Nephron (organoid): ENCODE measurements around the gene JMY.
A peak's percentile ranks its signal among the peaks of the same experiment; 100 is the strongest.

ENCODE experiments used
- H3K27ac Mint-ChIP-seq, 3 experiments: 2 replicates each; pipeline ENCODE4 v1.8.0; 2020; ENCODE audit warnings: mixed read lengths in 3 of 3, mild to moderate bottlenecking in 2 of 3, moderate library complexity in 1 of 3
- H3K27me3 Mint-ChIP-seq: 2 replicates; pipeline ENCODE4 v1.8.0; 2021; ENCODE audit warnings: low read depth, mild to moderate bottlenecking, moderate library complexity, mixed read lengths
- H3K36me3 Mint-ChIP-seq: 2 replicates; pipeline ENCODE4 v1.8.0; 2020; ENCODE audit warnings: low read depth, mixed read lengths
- H3K4me1 Mint-ChIP-seq: 2 replicates; pipeline ENCODE4 v1.8.0; 2020; ENCODE audit warnings: mixed read lengths
- H3K4me3 Mint-ChIP-seq, 3 experiments: 2 replicates each; pipeline ENCODE4 v1.8.0; 2020; ENCODE audit warnings: mild to moderate bottlenecking in 3 of 3, mixed read lengths in 3 of 3, moderate library complexity in 2 of 3
- H3K9me3 Mint-ChIP-seq: 2 replicates; pipeline ENCODE4 v1.8.0; 2020; ENCODE audit warnings: mixed read lengths
- TF ChIP-seq, protein P1 (sequence below), 3 experiments: fragments of 200-600 bp; sonication (generic); IDR thresholded peaks; one replicate each; pipeline ENCODE4 v1.5.0; 2021; ENCODE audit warnings: antibody characterized with exemption in 3 of 3; ENCODE audit not compliant: unreplicated experiment in 3 of 3

JMY gene

DNA sequence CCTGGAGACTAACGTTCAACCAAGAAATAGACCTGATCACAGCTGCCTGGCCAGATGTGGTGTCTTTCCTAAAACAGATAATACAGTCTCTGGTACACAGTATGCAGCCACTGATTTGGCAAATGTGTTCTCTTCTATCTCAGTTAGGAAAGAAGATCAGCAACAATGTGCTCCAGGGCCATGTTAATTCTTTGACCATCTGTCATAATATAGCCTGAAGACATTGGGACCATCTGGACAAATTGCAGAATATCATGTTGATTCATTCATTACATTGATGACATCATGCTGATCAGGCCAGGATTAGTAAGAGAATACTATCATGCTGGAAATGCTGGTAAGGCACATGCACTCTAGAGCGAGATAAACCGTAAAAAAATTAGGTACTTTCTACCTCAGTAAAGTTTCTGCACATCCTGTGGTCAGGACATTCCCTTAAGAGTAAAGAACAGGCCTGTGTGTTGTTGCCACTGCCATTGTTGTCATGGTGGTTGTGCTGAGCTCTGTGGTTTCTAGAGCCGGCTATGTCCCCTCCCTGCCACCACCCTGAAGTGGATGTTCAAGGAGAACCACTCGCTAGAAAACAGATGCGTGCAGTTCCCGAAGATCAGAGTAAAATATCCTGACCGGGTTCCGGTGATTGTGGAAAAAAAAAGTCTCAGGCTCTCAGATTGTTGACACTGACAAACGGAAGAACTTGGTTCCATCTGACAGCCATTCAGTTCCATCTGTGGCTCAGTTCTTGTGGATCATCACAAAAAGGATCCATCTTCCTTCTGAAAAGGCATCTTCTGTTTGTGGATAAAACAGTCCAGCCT lies 6.4 kb upstream of the JMY start:
- TF ChIP-seq, protein P1, sequence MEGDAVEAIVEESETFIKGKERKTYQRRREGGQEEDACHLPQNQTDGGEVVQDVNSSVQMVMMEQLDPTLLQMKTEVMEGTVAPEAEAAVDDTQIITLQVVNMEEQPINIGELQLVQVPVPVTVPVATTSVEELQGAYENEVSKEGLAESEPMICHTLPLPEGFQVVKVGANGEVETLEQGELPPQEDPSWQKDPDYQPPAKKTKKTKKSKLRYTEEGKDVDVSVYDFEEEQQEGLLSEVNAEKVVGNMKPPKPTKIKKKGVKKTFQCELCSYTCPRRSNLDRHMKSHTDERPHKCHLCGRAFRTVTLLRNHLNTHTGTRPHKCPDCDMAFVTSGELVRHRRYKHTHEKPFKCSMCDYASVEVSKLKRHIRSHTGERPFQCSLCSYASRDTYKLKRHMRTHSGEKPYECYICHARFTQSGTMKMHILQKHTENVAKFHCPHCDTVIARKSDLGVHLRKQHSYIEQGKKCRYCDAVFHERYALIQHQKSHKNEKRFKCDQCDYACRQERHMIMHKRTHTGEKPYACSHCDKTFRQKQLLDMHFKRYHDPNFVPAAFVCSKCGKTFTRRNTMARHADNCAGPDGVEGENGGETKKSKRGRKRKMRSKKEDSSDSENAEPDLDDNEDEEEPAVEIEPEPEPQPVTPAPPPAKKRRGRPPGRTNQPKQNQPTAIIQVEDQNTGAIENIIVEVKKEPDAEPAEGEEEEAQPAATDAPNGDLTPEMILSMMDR (IDR thresholded peaks at IDR 0.05; ENCODE audit: unreplicated experiment in 3 of 3) = no peak
- H3K27ac Mint-ChIP-seq = no peak overlapping the region
- H3K4me3 Mint-ChIP-seq = no peak overlapping the region
- no peaks in the 10 kb centered on the region for H3K9me3 Mint-ChIP-seq
- H3K4me1 Mint-ChIP-seq = no peaks in the 10 kb centered on the region
- no peaks in the 10 kb centered on the region for H3K36me3 Mint-ChIP-seq
- H3K27me3 Mint-ChIP-seq = peaks cover 3% of the 10 kb centered on the region

DNA sequence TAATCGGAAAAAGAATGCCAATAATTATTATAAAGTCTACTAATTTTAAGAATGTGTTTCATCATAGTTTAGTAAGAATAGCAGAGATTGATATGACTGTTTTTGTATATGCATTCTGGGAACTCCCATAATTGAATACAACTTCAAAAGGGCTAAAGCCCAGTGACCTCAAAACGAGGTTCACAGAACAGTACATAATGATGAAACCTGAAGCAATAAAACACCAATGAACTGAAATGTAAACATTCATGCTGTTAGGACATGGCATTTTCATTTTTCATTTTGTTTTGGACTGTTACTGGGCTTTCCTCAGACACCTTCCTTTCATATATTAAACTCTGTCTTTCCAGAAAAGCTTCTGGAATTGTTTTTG lies 684 bp upstream of the JMY start:
- TF ChIP-seq, protein P1 (IDR thresholded peaks at IDR 0.05; ENCODE audit: unreplicated experiment in 3 of 3) = no peak
- no peaks in the 10 kb centered on the region for H3K9me3 Mint-ChIP-seq
- H3K27me3 Mint-ChIP-seq = peaks cover 10% of the 10 kb centered on the region
- no peaks in the 10 kb centered on the region for H3K36me3 Mint-ChIP-seq
- peaks cover 22% of the 10 kb centered on the region for H3K4me1 Mint-ChIP-seq
- H3K4me3 Mint-ChIP-seq = peak overlapping the region; percentile 95 to 97 (median 96)
- peak overlapping the region; percentile 83 to 95 (median 90) for H3K27ac Mint-ChIP-seq

DNA sequence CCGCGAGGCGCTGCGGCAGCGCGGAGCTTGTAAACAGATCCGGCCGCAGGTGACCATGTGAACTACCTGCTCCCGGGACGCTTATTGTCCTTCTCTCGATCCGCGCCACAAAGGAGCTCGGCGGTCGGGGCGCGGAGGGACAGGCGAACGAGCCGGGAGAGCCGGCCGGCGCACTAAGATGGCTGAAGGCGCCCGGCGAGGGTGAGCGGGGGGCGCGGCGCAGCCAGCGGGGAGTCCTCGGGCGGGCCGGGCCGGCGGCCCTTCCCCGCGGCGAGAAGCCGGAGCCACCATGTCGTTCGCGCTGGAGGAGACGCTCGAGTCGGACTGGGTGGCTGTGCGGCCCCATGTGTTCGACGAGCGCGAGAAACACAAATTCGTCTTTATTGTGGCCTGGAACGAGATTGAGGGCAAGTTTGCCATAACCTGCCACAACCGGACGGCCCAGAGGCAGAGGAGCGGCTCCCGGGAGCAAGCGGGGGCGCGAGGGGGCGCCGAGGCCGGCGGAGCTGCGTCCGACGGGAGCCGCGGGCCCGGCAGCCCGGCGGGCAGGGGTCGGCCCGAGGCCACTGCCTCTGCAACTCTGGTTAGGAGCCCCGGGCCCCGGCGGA lies 535 bp downstream of the JMY start:
- Mint-ChIP-seq H3K27me3 (peaks cover 10% of the 10 kb centered on the region), H3K36me3 (peaks cover 8% of the 10 kb centered on the region), H3K4me3 (peak overlapping the region; percentile 92 to 96 (median 93)), H3K4me1 (peaks cover 34% of the 10 kb centered on the region), H3K9me3 (no peaks in the 10 kb centered on the region), H3K27ac (peak overlapping the region in 1 of 3 experiments; percentile 90)
- TF ChIP-seq, protein P1 (IDR thresholded peaks at IDR 0.05; ENCODE audit: unreplicated experiment in 3 of 3) = no peak

DNA sequence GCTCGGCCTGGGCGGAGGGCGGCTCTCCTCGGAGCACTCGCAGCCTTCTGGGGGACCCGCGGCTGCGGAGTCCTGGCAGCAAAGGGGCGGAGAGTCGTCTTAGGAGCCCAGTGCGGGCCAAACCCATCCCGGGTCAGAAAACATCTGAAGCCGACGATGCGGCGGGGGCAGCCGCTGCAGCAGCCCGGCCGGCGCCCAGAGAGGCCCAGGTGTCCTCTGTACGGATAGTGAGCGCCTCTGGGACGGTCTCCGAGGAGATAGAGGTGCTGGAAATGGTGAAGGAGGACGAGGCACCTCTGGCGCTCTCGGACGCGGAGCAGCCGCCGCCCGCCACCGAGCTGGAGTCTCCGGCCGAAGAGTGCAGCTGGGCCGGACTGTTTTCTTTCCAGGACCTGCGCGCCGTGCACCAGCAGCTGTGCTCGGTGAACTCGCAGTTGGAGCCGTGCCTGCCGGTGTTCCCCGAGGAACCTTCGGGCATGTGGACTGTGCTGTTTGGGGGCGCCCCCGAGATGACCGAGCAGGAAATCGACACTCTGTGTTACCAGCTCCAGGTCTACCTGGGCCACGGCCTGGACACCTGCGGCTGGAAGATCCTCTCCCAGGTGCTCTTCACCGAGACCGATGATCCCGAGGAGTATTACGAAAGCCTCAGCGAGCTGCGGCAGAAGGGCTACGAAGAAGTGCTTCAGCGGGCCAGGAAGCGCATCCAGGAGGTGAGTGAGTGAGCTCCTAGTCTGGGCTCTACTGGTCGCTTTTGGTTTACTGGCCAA lies 1.2 kb downstream of the JMY start:
- TF ChIP-seq, protein P1 (IDR thresholded peaks at IDR 0.05; ENCODE audit: unreplicated experiment in 3 of 3) = no peak
- Mint-ChIP-seq H3K9me3 (no peaks in the 10 kb centered on the region), H3K4me1 (peaks cover 37% of the 10 kb centered on the region), H3K36me3 (peaks cover 8% of the 10 kb centered on the region), H3K27me3 (peaks cover 10% of the 10 kb centered on the region), H3K4me3 (peak overlapping the region; percentile 90 to 96 (median 93)), H3K27ac (peak overlapping the region; percentile 42 to 68 (median 48))

DNA sequence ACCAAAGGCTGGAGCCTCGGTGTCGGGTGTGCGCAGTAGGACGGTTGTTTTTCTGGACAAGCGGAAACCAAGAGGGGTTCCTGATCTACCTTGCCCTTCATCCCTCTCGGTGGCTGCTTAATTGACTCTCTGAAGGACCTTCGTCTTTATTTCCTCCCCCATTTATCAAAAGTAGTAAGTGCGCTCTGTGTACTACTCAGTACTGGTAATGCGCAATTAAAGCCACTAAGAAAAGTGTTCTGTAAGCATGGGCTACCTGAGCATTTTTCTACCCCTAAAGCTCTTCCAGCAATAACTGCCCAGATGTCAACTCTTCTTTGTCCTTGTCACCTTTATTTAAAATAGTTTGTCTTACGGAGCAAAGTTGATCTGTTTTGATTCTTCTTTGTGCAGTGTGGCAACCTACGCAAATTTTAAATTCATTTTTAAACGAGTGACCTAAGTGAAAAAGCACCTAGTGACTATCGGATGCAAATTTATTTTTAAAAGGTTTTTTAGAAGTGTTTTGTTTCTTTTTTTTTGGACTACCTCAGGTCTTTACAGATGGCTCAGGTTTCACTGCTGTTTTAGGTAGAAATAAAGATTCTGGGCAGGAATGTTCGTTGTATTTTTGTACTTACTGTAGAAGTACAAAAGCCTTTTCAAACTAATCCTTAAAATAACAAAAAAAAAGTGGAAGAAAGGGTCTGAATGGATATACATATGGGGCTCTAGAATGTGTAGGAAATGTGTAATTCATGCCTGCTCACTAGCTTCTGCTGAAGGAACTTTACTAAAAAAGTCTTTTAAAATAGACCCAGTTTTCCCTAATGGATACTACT lies 2.0 kb downstream of the JMY start:
- TF ChIP-seq, protein P1 (IDR thresholded peaks at IDR 0.05; ENCODE audit: unreplicated experiment in 3 of 3) = no peak
- H3K4me1 Mint-ChIP-seq = peaks cover 41% of the 10 kb centered on the region
- peak overlapping the region; percentile 42 to 68 (median 48) for H3K27ac Mint-ChIP-seq
- H3K27me3 Mint-ChIP-seq = peaks cover 10% of the 10 kb centered on the region
- H3K9me3 Mint-ChIP-seq = no peaks in the 10 kb centered on the region
- H3K36me3 Mint-ChIP-seq = peaks cover 8% of the 10 kb centered on the region
- peak overlapping the region; percentile 90 to 96 (median 93) for H3K4me3 Mint-ChIP-seq
